ENCODE data around the gene SAMD1. TPM values are rescaled to one million over a fixed set of nuclear protein-coding genes. Genes with fewer than 3 reads are reported as not detected.

Gene SAMD1
- total and polyA plus RNA-seq, 2 donors (not counting 1 experiment from before 2014, with no cell fraction given), result 7.3 to 19.0 TPM

- no peak overlapping the region for H2AFZ ChIP-seq (ENCODE audit: low read length)
- peak overlapping the region; percentile 76 to 94 (median 84) for H3K4me3 ChIP-seq (replicated peaks in 1 of 4; ENCODE audit: control extremely low read depth in 1 of 4, insufficient read depth in 1 of 4, low read depth in 3 of 4, low read length in 4 of 4)
- H3K27ac ChIP-seq (ENCODE audit: insufficient read depth, low read length), result peak overlapping the region; percentile 2
- H3K9me3 ChIP-seq (ENCODE audit: control insufficient read depth, insufficient read depth, low read depth, low read length), result no peaks in the 10 kb centered on the region
- H3K9ac ChIP-seq (ENCODE audit: insufficient read depth, low read length), result peak overlapping the region; percentile 73
- peaks cover 30% of the 10 kb centered on the region for H3K4me1 ChIP-seq (ENCODE audit: control insufficient read depth, extremely low read depth, insufficient read depth, low read length)
- peak overlapping the region; percentile 82 for H3K4me2 ChIP-seq (ENCODE audit: extremely low read depth, insufficient read depth, low read length)
- TF ChIP-seq EZH2 (IDR thresholded peaks at IDR 0.05; ENCODE audit: low read length, missing control alignments), result no peak
- no peak for TF ChIP-seq CTCF (conservative IDR thresholded peaks at IDR 0.05 in 1 of 2, IDR thresholded peaks at IDR 0.05 in 1 of 2; ENCODE audit: low read depth in 1 of 2, low read length in 2 of 2)
- no peaks in the 10 kb centered on the region for H4K20me1 ChIP-seq (ENCODE audit: control insufficient read depth, extremely low read depth, insufficient read depth, low read length)
- peaks cover 48% of the 10 kb centered on the region for H3K79me2 ChIP-seq (ENCODE audit: control insufficient read depth, insufficient read depth, low read length)
- no peaks in the 10 kb centered on the region for H3K36me3 ChIP-seq (ENCODE audit: control insufficient read depth, insufficient read depth, low read length)
- no peak for DNase-seq (ENCODE audit: low read depth in 2 of 2)
- no peaks in the 10 kb centered on the region for H3K27me3 ChIP-seq (ENCODE audit: control insufficient read depth, insufficient read depth, low read length)
These were observed 26.0 kb upstream of the SAMD1 start for GRCh38 chr19:14116525-14116917.

GRCh38 chr19:14115756-14116155, 25.2 kb upstream of the SAMD1 start:
- H3K79me2 ChIP-seq (ENCODE audit: control insufficient read depth, insufficient read depth, low read length), result peaks cover 49% of the 10 kb centered on the region
- H3K4me3 ChIP-seq (replicated peaks in 1 of 4; ENCODE audit: control extremely low read depth in 1 of 4, insufficient read depth in 1 of 4, low read depth in 3 of 4, low read length in 4 of 4), result peak overlapping the region in 2 of 4 experiments; percentile 5 to 86
- no peaks in the 10 kb centered on the region for H3K27me3 ChIP-seq (ENCODE audit: control insufficient read depth, insufficient read depth, low read length)
- no peaks in the 10 kb centered on the region for H3K9me3 ChIP-seq (ENCODE audit: control insufficient read depth, insufficient read depth, low read depth, low read length)
- no peaks in the 10 kb centered on the region for H4K20me1 ChIP-seq (ENCODE audit: control insufficient read depth, extremely low read depth, insufficient read depth, low read length)
- H3K36me3 ChIP-seq (ENCODE audit: control insufficient read depth, insufficient read depth, low read length), result peaks cover under 1% of the 10 kb centered on the region
- DNase-seq (ENCODE audit: low read depth in 2 of 2), result no peak
- H3K4me1 ChIP-seq (ENCODE audit: control insufficient read depth, extremely low read depth, insufficient read depth, low read length), result peaks cover 30% of the 10 kb centered on the region
- peak overlapping the region; percentile 82 for H3K4me2 ChIP-seq (ENCODE audit: extremely low read depth, insufficient read depth, low read length)
- H3K9ac ChIP-seq (ENCODE audit: insufficient read depth, low read length), result no peak overlapping the region
- no peak overlapping the region for H3K27ac ChIP-seq (ENCODE audit: insufficient read depth, low read length)
- H2AFZ ChIP-seq (ENCODE audit: low read length), result no peak overlapping the region
- no peak for TF ChIP-seq EZH2 (IDR thresholded peaks at IDR 0.05; ENCODE audit: low read length, missing control alignments)
- no peak for TF ChIP-seq CTCF (conservative IDR thresholded peaks at IDR 0.05 in 1 of 2, IDR thresholded peaks at IDR 0.05 in 1 of 2; ENCODE audit: low read depth in 1 of 2, low read length in 2 of 2)

GRCh38 chr19:14114854-14115253, 24.3 kb upstream of the SAMD1 start:
- no peaks in the 10 kb centered on the region for H3K27me3 ChIP-seq (ENCODE audit: control insufficient read depth, insufficient read depth, low read length)
- H3K4me2 ChIP-seq (ENCODE audit: extremely low read depth, insufficient read depth, low read length), result no peak overlapping the region
- TF ChIP-seq CTCF (conservative IDR thresholded peaks at IDR 0.05 in 1 of 2, IDR thresholded peaks at IDR 0.05 in 1 of 2; ENCODE audit: low read depth in 1 of 2, low read length in 2 of 2), result peak; percentile 17 to 43
- TF ChIP-seq EZH2 (IDR thresholded peaks at IDR 0.05; ENCODE audit: low read length, missing control alignments), result no peak
- H2AFZ ChIP-seq (ENCODE audit: low read length), result no peak overlapping the region
- H3K27ac ChIP-seq (ENCODE audit: insufficient read depth, low read length), result no peak overlapping the region
- H3K4me1 ChIP-seq (ENCODE audit: control insufficient read depth, extremely low read depth, insufficient read depth, low read length), result peaks cover 30% of the 10 kb centered on the region
- peaks cover 50% of the 10 kb centered on the region for H3K79me2 ChIP-seq (ENCODE audit: control insufficient read depth, insufficient read depth, low read length)
- no peak overlapping the region for H3K4me3 ChIP-seq (replicated peaks in 1 of 4; ENCODE audit: control extremely low read depth in 1 of 4, insufficient read depth in 1 of 4, low read depth in 3 of 4, low read length in 4 of 4)
- peaks cover 2% of the 10 kb centered on the region for H3K36me3 ChIP-seq (ENCODE audit: control insufficient read depth, insufficient read depth, low read length)
- H3K9ac ChIP-seq (ENCODE audit: insufficient read depth, low read length), result no peak overlapping the region
- DNase-seq (ENCODE audit: low read depth in 2 of 2), result no peak
- H4K20me1 ChIP-seq (ENCODE audit: control insufficient read depth, extremely low read depth, insufficient read depth, low read length), result no peaks in the 10 kb centered on the region
- no peaks in the 10 kb centered on the region for H3K9me3 ChIP-seq (ENCODE audit: control insufficient read depth, insufficient read depth, low read depth, low read length)
